Left cardiac atrium (tissue), 4 donors: ENCODE measurements around the gene MLLT1. TPM values are rescaled to one million over a fixed set of nuclear protein-coding genes. Genes with fewer than 3 reads are reported as not detected.

ENCODE experiments used
- ATAC-seq, 2 donors: fragments of 200-7000 bp; cut with Tn5 transposase; one replicate each; pipeline ENCODE4 v1.9.1; 2020; ENCODE audit warnings: mild to moderate bottlenecking in 2 of 2, moderate library complexity in 2 of 2
- DNase-seq: peaks from one replicate; pipeline ENCODE4 v3.0.0-alpha.2; 2020
- intact Hi-C, 2 donors: fragments of 100-400 bp; cut with DNase I; formaldehyde crosslinking; loops; one replicate each; pipeline versions ENCODE4 v1.14.1 to v1.15.1; 2022 to 2023
- total RNA-seq, 2 donors: library from RNA; stranded (reverse); fragmentation: NEBNext Ultra II Directional; extraction: Animal tissue kit (Norgen Biotek cat#: 25700); gene quantifications; one replicate each; pipeline ENCODE4 v1.2.1, GENCODE V29; 2021
- donor health status: DM: no; HTN: yes; CAD: no.
- donor health status: DM: no; HTN: yes; CAD: no; lungs with severe emphysema.
- donor health status: DM: yes; HTN: yes; CAD: no.
- donor health status: Dilated cardiomyopathy.

MLLT1 gene
- total RNA-seq, 2 donors from 2014 or later, result 40.1 to 51.4 TPM

DNA sequence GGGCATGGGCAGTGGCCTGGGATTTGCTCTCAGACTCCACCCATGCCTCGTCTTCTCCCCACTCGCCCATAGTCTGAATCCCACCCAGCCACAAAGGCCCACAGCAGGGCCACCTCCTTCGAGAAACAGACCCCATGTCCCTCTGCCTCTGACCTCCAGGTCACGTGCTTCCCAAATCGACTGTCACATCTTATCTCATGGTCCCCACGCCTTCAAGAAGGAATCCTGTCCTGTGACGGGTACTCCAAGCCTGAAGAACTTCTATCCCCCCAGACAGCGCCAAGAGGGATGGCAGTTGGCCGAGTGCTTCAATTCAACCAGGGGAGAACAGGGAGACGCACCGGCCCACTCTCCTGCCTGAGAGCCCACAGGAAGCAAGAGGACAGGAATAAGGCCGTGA is 16.5 kb downstream of the MLLT1 start:
- intact Hi-C loops, result no loop called here
- ATAC-seq (no peak), DNase-seq (no peak)

DNA sequence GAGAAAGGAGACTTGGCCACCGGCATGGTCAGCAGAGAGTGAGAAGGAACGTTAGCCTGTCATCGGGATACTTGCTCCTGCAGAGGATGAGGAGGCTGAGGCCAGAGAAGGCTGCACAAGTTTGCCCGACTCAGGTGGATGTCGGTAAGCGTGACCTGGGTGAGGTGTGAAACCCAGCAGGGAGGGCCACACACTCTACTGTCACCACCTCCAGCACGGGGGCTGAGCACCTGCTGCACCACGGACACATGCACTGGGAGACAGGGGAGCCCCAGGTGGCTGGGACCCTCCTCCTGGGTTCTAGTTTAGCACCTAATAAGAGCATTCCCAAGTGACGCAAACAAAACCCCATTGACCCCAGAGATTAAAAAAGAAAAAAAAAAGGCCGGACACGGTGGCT is 17.3 kb downstream of the MLLT1 start:
- intact Hi-C loops, result no loop called here
- ATAC-seq, result no peak
- DNase-seq, result no peak

DNA sequence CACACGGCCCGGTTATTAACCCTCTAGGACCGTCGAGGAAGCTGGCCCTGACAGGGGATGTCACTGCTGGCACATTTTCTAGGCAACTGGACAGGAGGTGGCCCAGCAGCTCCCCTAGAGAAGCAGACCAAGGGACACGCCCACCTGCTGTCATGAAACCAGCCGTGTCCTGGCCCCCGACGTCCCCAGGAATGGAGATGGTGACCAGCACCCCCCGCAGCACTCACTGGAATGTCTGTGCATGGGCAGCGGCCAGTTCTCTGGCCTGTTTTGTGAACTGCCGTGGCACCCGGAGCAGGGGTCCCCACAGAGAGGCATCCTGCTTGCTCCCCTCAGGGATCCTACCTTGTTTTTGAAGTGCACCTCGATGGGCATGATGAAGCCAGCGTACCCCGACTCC is 17.9 kb downstream of the MLLT1 start:
- intact Hi-C loops, result no loop called here
- DNase-seq (no peak), ATAC-seq (no peak)

DNA sequence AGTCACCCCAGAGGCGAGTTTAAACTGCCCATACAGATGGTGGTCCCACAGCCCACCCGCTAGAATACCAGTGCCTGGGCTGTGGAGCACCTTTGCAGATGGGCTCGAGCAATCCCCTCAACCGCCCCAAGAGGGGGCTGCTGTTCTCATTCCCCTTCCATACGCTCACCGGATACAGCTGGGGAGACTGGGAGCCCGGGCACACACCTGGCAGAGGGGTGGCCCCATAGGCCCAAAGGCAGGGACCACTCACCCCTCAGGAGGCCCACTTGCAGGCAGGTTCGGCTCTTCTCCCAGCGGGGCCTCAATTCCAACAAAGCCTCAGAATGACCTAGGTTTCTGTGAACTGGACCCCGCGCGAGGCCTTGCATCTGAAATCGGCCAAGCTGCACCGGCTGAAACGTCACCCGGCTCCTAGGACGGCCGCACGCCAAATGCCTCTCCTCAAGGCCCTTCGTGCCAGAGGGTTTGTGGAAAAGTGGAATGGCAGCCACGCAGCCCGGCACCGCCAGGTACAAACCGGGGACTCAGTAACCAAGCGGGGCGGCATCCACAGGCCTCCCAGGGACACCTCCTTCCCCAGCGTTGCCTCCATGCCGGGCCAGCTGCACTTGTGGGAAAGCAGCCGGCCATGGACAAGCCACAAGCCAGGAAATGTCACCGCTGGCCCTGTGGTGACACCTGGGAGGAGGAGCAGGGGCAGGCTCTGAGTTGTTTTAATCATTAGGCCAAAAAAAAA is 18.7 kb downstream of the MLLT1 start:
- intact Hi-C loops, result no loop called here
- ATAC-seq (peak; percentile 46 to 67), DNase-seq (no peak)

DNA sequence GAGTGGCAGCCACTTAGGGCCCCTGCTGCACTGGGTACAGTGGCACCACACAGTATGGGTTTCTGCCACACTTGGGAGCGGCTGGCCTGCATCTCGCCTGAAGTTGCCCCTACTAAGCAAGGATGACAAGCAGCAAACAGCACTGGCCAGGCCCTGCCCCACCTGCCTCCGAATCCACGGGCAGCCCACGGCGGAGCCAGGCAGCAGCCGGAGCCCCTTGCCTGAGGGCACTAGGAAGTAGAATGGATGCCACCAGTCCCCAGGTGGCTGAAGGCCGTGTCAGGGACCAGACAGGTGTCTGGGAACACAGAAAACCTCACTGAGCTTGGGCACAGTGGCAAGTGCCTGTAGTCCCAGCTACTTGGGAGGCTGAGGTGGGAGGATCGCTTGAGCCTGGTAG is 19.4 kb downstream of the MLLT1 start:
- intact Hi-C loops, result no loop called here
- DNase-seq, result no peak
- no peak for ATAC-seq

DNA sequence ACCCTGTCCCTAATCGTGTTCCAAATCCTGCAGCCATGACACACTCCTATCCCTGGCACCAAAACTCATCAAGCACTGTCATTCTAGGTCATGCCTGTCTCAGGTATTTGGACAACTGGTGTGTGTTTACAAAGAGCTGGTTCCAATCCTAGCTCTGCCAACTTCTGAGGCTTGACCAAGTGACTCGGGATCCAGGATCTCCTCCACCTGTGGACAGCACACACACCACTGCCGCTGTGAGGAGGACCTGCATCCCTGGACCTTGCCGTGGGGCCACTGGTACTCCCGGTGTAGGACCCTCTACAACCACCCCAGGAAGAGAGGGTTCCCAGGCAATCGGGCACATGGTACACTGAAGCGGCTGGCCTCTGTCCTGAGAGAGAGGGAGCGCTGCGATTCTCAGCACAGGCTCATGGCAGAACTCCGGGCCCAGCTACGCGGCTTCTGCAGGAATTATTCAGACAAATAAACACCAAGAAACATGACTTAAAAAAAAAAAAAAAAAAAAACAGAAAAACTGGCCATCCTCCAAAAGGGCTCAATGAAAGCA is 20.4 kb downstream of the MLLT1 start:
- DNase-seq (no peak), ATAC-seq (peak in 1 of 2 donors; percentile 21)
- intact Hi-C loops, result no loop called here

DNA sequence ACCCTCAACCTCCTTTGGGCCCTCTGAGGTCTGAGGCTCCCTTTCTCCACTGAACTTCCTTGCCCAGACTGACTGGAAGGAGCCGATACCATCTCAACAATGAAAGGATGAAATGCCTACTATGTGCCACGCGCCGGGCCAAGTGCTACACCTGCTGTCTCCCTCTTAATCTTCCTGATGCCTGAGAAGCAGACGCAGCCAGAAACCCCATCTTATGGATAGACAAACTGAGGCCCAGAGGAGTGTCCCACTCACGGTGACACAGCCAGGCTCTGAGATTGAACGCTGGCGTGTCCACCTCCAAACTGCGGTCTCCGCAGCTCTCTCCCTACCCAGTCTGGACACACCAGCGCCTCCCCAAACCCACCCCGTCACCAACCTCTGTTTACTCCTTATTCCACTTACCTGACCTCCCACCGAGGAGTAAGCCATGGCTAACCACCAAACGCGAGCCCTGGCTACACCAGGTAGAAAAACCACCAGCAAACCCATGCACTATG is 20.9 kb downstream of the MLLT1 start:
- DNase-seq (no peak), ATAC-seq (no peak)
- intact Hi-C loops, result no loop called here

DNA sequence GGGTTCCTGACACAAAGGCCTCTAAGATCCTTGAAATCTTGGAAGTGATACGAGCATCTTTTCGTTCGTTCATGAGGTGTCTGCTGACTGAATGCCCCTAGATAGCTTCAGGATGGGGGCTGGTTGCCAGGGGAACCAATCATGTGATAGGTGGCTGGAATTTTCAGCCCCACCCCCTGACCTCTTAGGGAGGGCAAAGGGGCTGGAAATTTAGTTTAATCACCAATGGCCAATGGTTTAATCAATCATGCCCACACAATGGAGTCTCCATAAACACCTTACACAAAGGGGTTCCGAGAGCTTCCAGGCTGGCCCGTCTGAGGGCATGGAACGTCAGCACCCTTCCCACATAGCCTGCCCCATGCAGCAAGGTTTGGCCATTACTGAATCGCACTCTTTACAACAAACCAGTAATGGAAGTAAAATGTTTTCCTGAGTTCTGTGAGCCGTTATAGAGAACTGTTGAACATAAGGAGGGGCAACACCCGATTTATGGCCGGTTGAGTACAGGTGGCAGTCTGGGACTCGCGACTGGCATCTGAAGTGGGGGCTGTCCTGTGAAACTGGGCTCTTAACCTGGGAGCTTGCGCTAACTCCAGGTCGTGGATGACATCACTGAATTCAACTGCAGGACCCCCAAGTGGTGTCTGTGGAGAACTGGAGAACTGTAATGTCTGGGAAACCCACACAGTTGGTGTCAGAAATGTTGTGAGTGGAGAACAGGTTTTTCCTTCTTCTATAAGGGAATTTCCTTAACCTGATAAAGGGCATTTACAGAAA is 25.6 kb downstream of the MLLT1 start:
- ATAC-seq (no peak), DNase-seq (no peak)
- intact Hi-C loops, result no loop called here

DNA sequence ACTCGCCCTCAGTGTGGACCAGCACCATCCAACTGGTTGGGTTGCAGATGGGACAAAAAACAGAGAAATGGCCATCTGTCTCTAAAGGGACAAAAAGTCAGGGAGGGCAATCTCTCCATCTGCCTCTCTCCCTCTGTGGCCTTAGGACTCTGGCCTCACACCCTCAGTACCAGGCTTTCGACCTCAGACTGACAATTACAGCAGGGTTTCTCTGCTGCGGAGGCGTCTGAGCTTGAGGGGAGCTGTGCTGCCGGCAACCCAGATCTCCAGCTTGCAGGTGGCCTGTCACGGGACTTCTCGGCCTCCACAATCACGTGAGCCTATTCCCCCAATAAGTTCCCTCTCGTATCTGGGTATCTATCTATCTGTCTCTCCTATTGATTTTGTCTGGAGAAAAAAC is 27.7 kb downstream of the MLLT1 start:
- ATAC-seq (no peak), DNase-seq (no peak)
- intact Hi-C loops, result no loop called here

DNA sequence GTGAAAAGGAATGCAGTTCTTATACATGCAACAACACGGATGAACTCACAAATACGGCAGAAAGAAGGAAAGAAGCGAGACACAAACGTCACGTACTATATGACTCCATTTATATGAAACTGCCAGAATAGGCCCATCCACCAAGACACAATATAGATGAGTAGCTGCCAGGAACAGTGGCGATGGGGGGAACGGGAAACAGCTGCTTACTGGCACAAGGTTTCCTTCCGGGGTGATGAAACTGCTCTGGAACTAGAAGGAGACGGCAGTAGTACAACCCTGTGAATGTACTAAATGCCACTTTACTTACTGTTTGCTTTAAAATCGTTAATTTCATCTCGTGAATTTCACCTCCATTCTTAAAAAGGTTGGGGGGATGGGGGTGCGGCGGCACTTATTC is 28.9 kb downstream of the MLLT1 start:
- ATAC-seq, result no peak

DNA sequence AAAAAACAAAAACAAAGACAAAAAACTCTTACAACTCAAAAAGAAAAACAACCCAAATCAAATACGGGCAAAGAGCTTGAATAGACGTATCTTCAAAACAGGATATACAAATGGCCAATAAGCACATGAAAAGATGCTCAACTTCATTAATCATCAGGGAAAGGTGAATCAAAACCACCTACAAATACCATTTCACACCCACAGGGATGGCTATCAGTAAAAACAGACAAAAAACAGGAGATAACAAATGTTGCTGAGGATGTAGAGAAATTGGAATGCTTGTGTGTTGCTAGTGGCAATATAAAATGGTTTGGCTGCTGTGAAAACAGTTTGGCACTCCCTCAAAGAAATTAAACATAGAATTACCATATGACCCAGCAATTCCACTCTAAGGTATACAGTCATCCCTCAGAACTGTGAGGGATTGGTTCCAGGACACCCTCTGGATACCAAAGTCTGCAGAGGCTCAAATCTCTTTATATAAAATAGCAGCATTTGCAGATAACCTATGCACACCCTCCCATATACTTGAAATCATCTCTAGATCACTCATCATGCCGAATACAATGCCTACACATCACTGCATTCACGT is 29.7 kb downstream of the MLLT1 start:
- ATAC-seq (no peak), DNase-seq (no peak)
- intact Hi-C loops, result no loop called here

More for the DNA sequence above, 28.9 kb downstream of the MLLT1 start:
- intact Hi-C loops, result no loop called here
- DNase-seq, result no peak

DNA sequence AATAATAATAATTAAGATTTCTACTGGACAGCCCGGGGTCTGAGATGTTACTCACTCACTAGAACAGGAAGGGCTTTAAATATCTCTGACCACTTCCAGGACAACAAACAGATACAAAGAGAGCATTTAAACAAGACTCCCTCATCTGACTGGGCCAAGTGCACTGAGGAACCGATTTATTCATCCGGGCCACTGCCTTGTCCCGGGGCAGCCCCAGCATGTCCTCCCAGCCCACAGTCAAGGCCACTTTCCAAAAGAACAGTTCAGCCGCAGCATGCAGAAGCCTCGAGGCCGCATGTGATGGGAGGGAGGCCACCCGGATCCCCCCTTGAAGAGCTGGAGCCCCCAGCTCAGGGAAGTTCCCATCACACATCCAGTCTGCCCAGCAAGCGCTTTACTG is 30.5 kb downstream of the MLLT1 start:
- intact Hi-C loops, result no loop called here
- peak in 1 of 2 donors; percentile 60 for ATAC-seq

DNA sequence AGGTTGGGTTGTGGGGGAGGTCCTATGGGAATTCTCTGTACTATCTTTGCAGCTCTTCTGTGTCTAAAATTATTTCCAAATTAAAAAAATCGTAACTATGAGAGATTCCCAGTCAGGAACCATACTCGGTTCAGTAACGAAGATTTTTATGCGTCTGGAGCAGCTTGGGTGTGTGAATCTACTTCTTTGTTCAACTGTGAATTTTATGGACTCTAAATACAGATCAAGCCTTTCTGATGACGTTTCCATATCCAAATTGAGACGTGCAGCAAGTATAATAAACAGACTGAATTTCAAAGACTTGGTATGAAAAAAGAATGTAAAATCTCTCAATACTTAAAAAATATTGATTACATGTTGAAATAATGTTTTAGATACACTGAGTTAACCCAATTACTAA is 30.9 kb downstream of the MLLT1 start:
- DNase-seq (no peak), ATAC-seq (no peak)
- intact Hi-C loops, result no loop called here

More for the DNA sequence above, 30.5 kb downstream of the MLLT1 start:
- no peak for DNase-seq

DNA sequence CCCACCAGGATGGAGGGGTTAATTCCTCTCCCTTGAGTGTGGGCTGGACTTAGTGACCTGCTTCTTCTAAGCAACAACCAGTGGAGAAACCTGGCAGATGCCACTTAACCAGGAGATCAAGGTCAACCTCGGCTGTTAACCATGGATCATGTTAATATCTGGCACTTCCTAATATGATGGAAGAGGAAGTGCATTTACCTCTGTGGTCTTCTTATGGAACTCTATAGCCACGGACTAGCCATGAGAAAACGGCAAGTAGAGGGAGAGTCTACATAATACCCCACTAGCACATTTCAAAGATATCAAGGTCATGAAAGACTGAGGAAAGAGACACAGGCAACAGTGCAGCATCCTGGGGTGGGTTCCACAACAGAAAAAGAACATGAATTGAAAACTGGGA is 31.4 kb downstream of the MLLT1 start:
- intact Hi-C loops, result no loop called here
- ATAC-seq (no peak), DNase-seq (no peak)

DNA sequence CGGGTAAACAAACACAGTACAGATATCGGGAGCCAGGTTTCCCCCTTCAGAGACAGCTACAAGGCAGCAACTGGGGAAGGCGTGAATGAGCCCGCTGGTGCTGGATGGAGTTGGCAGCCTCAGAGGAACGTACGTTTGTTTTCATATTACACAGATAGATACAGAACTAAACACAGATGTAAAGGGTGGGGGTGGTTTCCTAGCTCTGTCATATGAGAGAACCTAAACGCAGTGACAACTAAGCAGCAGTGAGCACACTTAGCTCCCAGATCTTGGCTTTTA is 32.8 kb downstream of the MLLT1 start:
- intact Hi-C loops, result no loop called here
- DNase-seq, result no peak
- ATAC-seq, result no peak

DNA sequence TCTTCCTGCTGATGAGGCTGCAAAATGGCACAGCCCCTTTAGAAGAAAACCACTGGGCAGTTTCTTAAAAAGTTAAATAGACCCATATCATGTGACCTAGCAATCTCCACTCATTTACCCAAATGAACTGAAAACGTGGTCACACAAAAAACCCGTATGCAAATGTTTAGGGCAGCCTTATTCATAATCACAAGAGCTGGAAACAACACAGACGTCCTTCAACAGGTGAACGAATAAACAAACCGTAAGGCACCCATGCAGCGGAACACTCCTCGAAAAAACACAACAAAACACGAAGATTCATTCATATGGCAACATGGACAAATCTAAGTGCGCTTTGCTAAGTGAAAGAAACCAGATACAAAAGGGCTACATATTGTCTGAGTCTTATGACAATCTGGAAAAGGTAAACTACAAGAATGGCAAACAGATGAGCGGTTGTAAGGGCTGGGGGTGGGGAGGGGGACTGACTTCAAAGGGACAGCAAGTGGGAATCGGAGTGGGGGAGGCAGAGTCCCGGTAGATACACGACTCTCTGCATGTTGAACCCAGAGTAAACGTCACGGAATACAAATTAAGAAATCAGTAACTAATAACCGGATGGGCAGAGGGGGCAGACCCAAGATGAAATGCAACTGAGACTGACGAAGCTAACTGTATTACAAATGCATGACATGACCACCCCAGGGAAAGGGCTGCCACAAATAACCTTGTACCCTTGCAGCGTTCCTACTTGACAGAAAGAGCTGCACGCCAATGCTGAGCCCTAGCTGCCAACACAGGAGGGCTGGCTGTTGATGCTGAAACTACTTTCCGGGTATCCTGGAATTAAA is 33.4 kb downstream of the MLLT1 start:
- ATAC-seq, result no peak
- intact Hi-C loops, result no loop called here
- no peak for DNase-seq

DNA sequence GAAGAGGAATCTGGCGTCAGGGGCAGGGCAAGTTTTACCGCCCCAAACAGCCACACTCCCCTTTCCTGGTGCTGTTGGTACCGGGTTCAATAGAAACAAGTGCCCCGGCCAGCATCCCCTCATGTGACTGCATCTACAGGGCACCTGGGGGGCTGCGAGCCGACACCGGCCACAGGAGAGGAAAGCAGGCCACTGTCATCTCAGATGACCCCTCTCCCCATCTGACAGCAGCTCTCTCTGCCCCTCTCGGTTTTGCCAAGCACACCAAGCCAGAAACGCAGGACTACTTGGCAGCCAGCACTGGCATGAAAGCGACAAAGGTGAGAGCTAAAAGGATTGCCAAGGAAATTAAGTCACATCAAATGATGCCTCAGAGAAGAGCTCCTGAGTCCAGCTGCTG is 37.1 kb downstream of the MLLT1 start:
- ATAC-seq (no peak), DNase-seq (no peak)
- intact Hi-C loops, result no loop called here

DNA sequence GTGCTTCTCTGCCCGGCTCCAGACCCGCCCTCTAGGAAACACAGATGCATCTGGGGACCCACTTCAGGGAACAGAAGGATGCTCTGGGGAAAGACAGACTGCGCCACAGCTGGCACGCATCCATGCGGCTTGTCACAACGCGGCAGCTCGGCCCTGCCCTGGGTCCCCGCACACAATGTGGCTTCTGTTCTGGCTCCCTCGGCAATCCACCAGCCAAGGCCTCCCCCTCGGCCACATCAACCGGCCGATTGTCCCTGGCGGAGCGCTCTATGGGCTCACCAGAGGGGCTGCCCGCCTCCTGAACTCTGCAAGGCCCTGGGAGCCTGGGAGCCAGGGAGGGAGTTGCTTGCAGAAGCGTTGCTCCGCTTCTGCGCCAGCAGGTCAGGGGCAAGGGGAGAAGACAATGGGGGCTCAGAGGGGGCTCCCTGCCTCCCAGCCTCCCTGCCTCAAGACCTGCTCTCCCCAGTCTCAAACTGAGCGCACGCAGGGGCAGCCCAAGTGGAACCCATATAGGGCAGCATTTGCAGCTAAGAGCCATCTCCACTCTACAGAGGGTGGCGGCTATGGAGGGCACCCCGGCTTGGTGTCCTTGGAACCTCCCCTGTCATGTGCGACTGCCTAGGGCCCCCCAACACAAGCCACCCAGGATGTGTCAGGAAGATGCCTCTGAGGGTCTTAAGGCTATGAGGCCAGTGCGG is 37.9 kb downstream of the MLLT1 start:
- ATAC-seq, result no peak
- no peak for DNase-seq
- intact Hi-C loops, result no loop called here

DNA sequence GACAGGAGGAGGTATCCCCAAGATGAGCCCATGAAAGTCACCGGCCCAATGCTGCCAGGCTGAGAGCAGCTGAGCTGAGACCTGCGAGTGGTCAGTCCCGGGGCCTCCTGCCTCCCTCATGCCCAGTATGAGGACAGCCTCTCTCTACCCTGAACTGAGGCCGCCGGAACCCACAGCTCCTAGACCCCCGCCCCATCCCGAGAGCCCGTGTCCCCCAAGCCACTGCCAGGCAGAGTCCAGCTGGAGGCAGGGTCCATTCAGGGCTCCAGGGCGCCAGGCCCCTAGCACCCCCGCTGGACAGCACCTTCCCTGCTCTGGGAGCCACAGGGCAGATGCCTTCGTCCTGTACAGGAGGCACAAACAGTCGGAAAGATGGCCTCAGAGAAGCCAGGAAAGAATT is 38.7 kb downstream of the MLLT1 start:
- no peak for ATAC-seq
- intact Hi-C loops, result no loop called here
- no peak for DNase-seq
